Sigmoid colon (tissue), 7 donors: ENCODE data around the gene PNO1. TPM values are rescaled to one million over a fixed set of nuclear protein-coding genes. Genes with fewer than 3 reads are reported as not detected.

Experiments used
- DNase-seq: peaks from one replicate; pipeline ENCODE4 v3.0.0-alpha.2; 2019
- H3K27ac ChIP-seq, 4 donors: fragments of 200-600 bp; sonication (generic); one replicate each; pipeline ENCODE4 v1.5.1; 2016 to 2019; ENCODE audit warnings: mild to moderate bottlenecking in 1 of 4
- H3K27me3 ChIP-seq, 3 donors: fragments of 200-600 bp; sonication (generic); one replicate each; pipeline ENCODE4 v1.5.1; 2019; ENCODE audit warnings: mild to moderate bottlenecking in 1 of 3
- H3K36me3 ChIP-seq, 4 donors: fragments of 200-600 bp; sonication (generic); one replicate each; pipeline ENCODE4 v1.5.1; 2016 to 2019
- H3K4me1 ChIP-seq, 4 donors: fragments of 200-600 bp; sonication (generic); one replicate each; pipeline ENCODE4 v1.5.1; 2017 to 2019
- H3K4me3 ChIP-seq, 4 donors: fragments of 200-600 bp; sonication (generic); one replicate each; pipeline ENCODE4 v1.5.1; 2017 to 2019; ENCODE audit warnings: mild to moderate bottlenecking in 2 of 4, moderate library complexity in 1 of 4
- H3K9me3 ChIP-seq, 4 donors: fragments of 200-600 bp in 3 of 4; sonication (generic) in 3 of 4; one replicate each; pipeline versions ENCODE4 v1.5.1 to v1.6.1; 2013 to 2019
- CTCF ChIP-seq, 4 experiments: fragments of 450-650 bp in 3 of 4; fragments of 200-600 bp in 1 of 4; IDR thresholded peaks; one replicate each; pipeline ENCODE4 v1.5.1; 2016 to 2019; ENCODE audit warnings: antibody characterized with exemption in 4 of 4, mild to moderate bottlenecking in 3 of 4, moderate library complexity in 2 of 4
- EP300 ChIP-seq, 4 donors: sonication (generic); formaldehyde crosslinking; IDR thresholded peaks; one replicate each; pipeline ENCODE4 v1.6.1; 2017; ENCODE audit warnings: antibody characterized with exemption in 4 of 4
- POLR2A ChIP-seq, 2 donors: fragments of 450-650 bp; IDR thresholded peaks; one replicate each; pipeline ENCODE4 v1.6.1; 2016; ENCODE audit warnings: antibody characterized with exemption in 2 of 2, mild to moderate bottlenecking in 2 of 2, moderate library complexity in 2 of 2
- POLR2AphosphoS5 ChIP-seq, 4 donors: sonication (generic); formaldehyde crosslinking; IDR thresholded peaks; one replicate each; pipeline ENCODE4 v1.6.1; 2017; ENCODE audit warnings: antibody characterized with exemption in 4 of 4
- WGBS, 2 donors: extraction: QIAGEN DNeasy Blood & Tissue Kit; methylation state at CpG; one replicate each; pipeline ENCODE4 v1.1.7; 2013; 5-methylcytosine and 5-hydroxymethylcytosine counted together
- intact Hi-C: fragments of 100-400 bp; cut with DNase I; formaldehyde crosslinking; loops from one replicate; pipeline ENCODE4 v1.15.1; 2023
- polyA plus RNA-seq, 3 donors: library from polyadenylated mRNA; stranded (reverse); fragments of 200-250 nt; gene quantifications; one replicate each; pipeline ENCODE4 v1.2.3, GENCODE V29; 2013
- total RNA-seq, 4 donors: library from RNA; depleted of rRNA; stranded (reverse); fragments of >200 nt; gene quantifications; one replicate each; pipeline ENCODE4 v1.1.0, GENCODE V29; 2016
- donor health status: healthy with polysubstance abuse.
- donor health status: Bipolar disorder and iron deficiency.
- donor health status: healthy.

Gene PNO1
- total and polyA plus RNA-seq, 7 donors, result 6.0 to 20.7 (median 10.5) TPM

GRCh38 chr2:68124321-68124720 is 33.4 kb upstream of the PNO1 start:
- Histone ChIP-seq H3K9me3 (no peaks in the 10 kb centered on the region), H3K36me3 (no peaks in the 10 kb centered on the region), H3K27ac (no peak overlapping the region), H3K4me3 (no peak overlapping the region), H3K4me1 (peaks cover 0 to 6% (median 3%) of the 10 kb centered on the region in 4 donors), H3K27me3 (no peaks in the 10 kb centered on the region)
- 71 to 92% methylated on average over 2 of the region's 2 CpGs for WGBS, 2 donors
- TF ChIP-seq POLR2AphosphoS5 (IDR thresholded peaks at IDR 0.05) (no peak), CTCF (IDR thresholded peaks at IDR 0.05) (no peak), POLR2A (IDR thresholded peaks at IDR 0.05) (no peak), EP300 (IDR thresholded peaks at IDR 0.05) (no peak)
- DNase-seq, result no peak
- intact Hi-C loops, result loop anchor here (5.0 to 10.0 kb wide), 2 partner anchors 120 to 318 kb away; no protein-coding TSS in a partner anchor

GRCh38 chr2:68125821-68126220 is 31.9 kb upstream of the PNO1 start:
- H3K36me3 ChIP-seq, result peaks cover 0 to 8% (median 0%) of the 10 kb centered on the region in 4 donors
- WGBS, 2 donors, result 90 to 91% methylated on average over 5 of the region's 5 CpGs
- H3K4me1 ChIP-seq, result peaks cover 0 to 6% (median 3%) of the 10 kb centered on the region in 4 donors
- intact Hi-C loops, result loop anchor here (10.0 kb wide), 1 partner anchor 119 kb away; no protein-coding TSS in a partner anchor
- no peak overlapping the region for H3K27ac ChIP-seq
- H3K9me3 ChIP-seq, result no peaks in the 10 kb centered on the region
- H3K4me3 ChIP-seq, result no peak overlapping the region
- no peaks in the 10 kb centered on the region for H3K27me3 ChIP-seq
- no peak for TF ChIP-seq POLR2AphosphoS5 (IDR thresholded peaks at IDR 0.05)
- DNase-seq, result no peak

GRCh38 chr2:68126561-68126960 is 31.1 kb upstream of the PNO1 start:
- Histone ChIP-seq H3K4me3 (no peak overlapping the region), H3K27ac (no peak overlapping the region), H3K36me3 (peaks cover 0 to 15% (median 0%) of the 10 kb centered on the region in 4 donors), H3K27me3 (no peaks in the 10 kb centered on the region), H3K4me1 (peaks cover 0 to 6% (median 3%) of the 10 kb centered on the region in 4 donors), H3K9me3 (no peaks in the 10 kb centered on the region)
- 91 to 94% methylated on average over 2 of the region's 2 CpGs for WGBS, 2 donors
- TF ChIP-seq CTCF (IDR thresholded peaks at IDR 0.05), result no peak
- no peak for TF ChIP-seq POLR2A (IDR thresholded peaks at IDR 0.05)
- no peak for TF ChIP-seq POLR2AphosphoS5 (IDR thresholded peaks at IDR 0.05)
- intact Hi-C loops, result loop anchor here (10.0 kb wide), 1 partner anchor 118 kb away; no protein-coding TSS in a partner anchor
- DNase-seq, result no peak

GRCh38 chr2:68127358-68128242 is 30.1 kb upstream of the PNO1 start:
- WGBS, 2 donors, result 35 to 95% methylated on average over 2 of the region's 2 CpGs
- Histone ChIP-seq H3K4me1 (peaks cover 0 to 2% (median 0%) of the 10 kb centered on the region in 4 donors), H3K36me3 (peaks cover 0 to 26% (median under 1%) of the 10 kb centered on the region in 4 donors), H3K9me3 (no peaks in the 10 kb centered on the region), H3K4me3 (no peak overlapping the region), H3K27ac (no peak overlapping the region), H3K27me3 (no peaks in the 10 kb centered on the region)
- intact Hi-C loops, result loop anchor here (10.0 kb wide), 1 partner anchor 117 kb away; no protein-coding TSS in a partner anchor
- TF ChIP-seq EP300 (IDR thresholded peaks at IDR 0.05) (no peak), POLR2A (IDR thresholded peaks at IDR 0.05) (no peak), CTCF (IDR thresholded peaks at IDR 0.05) (no peak), POLR2AphosphoS5 (IDR thresholded peaks at IDR 0.05) (no peak)
- no peak for DNase-seq

GRCh38 chr2:68134120-68134519 is 23.6 kb upstream of the PNO1 start:
- Histone ChIP-seq H3K4me3 (no peak overlapping the region), H3K27ac (no peak overlapping the region), H3K9me3 (no peaks in the 10 kb centered on the region), H3K36me3 (peaks cover 0 to 77% (median 10%) of the 10 kb centered on the region in 4 donors), H3K27me3 (no peaks in the 10 kb centered on the region), H3K4me1 (no peaks in the 10 kb centered on the region)
- DNase-seq, result no peak
- TF ChIP-seq EP300 (IDR thresholded peaks at IDR 0.05), result no peak
- TF ChIP-seq POLR2AphosphoS5 (IDR thresholded peaks at IDR 0.05), result no peak
- no peak for TF ChIP-seq CTCF (IDR thresholded peaks at IDR 0.05)
- no peak for TF ChIP-seq POLR2A (IDR thresholded peaks at IDR 0.05)
- intact Hi-C loops, result no loop called here
- WGBS, 2 donors, result 47 to 89% methylated on average over 1 of the region's 1 CpG
